Measurements from ENCODE around the gene PNPLA1.

Gene PNPLA1

DNA sequence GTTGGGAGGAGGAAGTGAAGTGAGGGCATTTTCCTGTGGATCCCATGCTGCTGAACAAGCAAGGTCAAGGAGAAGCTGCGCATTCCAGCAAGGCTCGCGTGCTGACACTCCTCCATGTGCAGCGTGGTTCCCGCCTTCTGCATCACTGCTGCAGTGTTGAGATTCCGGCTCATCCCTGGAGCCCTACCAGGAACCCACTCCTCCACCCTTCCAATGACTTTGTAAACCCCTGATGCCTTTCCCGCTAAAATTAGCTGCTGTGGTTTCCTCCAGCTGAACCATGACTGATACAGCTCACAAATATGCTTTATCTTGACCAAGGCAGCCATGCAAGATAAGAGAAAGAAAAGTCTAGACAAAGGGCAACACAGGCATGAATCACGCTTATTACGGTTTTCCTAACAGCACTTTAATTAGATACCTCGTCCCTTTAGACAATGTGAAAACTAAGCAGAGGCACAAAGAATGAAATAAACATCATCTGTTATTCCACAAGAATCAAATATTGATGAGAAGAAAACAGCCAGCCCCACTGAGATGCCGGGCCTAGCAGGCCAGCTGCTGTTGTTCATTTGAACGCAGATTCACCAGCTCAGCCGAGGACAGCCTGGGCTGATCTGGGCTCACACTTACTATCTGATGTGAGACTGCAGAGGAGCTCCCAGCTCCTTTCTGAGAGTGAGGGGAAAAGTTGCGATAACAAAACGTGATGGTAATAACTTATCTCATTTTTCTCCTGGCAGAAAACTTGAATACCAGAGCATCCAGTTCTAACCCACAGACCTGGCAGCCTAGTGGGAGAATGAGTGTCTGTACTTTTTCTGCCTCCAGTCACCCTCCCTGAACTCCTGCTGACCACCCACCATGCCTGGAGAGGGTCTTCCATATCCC, 81.1 kb downstream of the PNPLA1 start:
- Histone ChIP-seq H3K4me1 (ENCODE audit: insufficient read depth, insufficient read length) (no peaks in the 10 kb centered on the region), H3K4me3 (ENCODE audit: insufficient read length, low read depth) (no peak overlapping the region), H3K27me3 (ENCODE audit: insufficient read depth, insufficient read length) (no peaks in the 10 kb centered on the region), H3K9ac (ENCODE audit: insufficient read length, low read depth) (no peak overlapping the region), H3K9me3 (ENCODE audit: insufficient read depth, low read length) (no peaks in the 10 kb centered on the region), H3K36me3 (ENCODE audit: insufficient read depth, insufficient read length, low read length) (no peaks in the 10 kb centered on the region)
- TF ChIP-seq ZNF274 (IDR thresholded peaks at IDR 0.05; ENCODE audit: low read depth, low read length) (no peak), SUZ12 (IDR thresholded peaks at IDR 0.05; ENCODE audit: extremely low read depth, insufficient read depth, insufficient read length) (no peak), YY1 (IDR thresholded peaks at IDR 0.05; ENCODE audit: insufficient read depth, insufficient read length) (no peak)
- DNase-seq (ENCODE audit: low read depth, low spot score): no peak

DNA sequence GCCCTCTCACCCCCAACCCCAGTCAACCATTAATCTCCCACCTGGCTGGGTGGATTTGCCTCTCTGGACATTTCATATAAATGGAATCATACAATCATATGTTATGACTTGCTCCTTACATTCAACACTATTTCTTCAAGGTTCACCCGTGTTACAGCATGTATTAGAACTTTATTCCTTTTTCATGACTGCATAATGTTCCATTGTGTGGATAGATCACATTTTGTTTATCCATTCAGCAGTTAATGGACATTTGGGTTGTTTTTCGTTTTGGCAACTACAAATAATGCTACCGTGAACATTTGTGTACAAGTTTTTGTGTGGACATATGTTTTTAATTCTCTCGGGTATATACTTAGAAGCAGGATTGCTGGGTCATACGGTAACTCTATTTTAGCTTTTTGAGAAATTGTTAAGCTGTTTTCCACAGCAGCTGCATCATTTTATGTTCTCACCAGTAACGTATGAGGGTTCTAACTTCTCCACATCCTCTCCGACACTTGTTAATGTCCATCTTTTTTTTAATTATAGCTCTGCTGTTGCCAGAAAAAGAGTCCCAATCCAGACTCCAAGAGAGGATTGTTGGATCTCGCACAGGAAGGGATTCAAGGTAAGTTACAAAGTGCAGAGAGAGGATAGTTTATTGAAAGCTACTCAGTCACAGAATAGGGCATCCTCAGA, 82.8 kb downstream of the PNPLA1 start:
- H3K4me3 ChIP-seq (ENCODE audit: insufficient read length, low read depth): no peak overlapping the region
- TF ChIP-seq ZNF274 (IDR thresholded peaks at IDR 0.05; ENCODE audit: low read depth, low read length): no peak
- TF ChIP-seq YY1 (IDR thresholded peaks at IDR 0.05; ENCODE audit: insufficient read depth, insufficient read length): no peak
- no peak for TF ChIP-seq SUZ12 (IDR thresholded peaks at IDR 0.05; ENCODE audit: extremely low read depth, insufficient read depth, insufficient read length)
- DNase-seq (ENCODE audit: low read depth, low spot score): no peak
- no peaks in the 10 kb centered on the region for H3K36me3 ChIP-seq (ENCODE audit: insufficient read depth, insufficient read length, low read length)
- H3K9ac ChIP-seq (ENCODE audit: insufficient read length, low read depth): no peak overlapping the region
- no peaks in the 10 kb centered on the region for H3K27me3 ChIP-seq (ENCODE audit: insufficient read depth, insufficient read length)
- no peaks in the 10 kb centered on the region for H3K9me3 ChIP-seq (ENCODE audit: insufficient read depth, low read length)
- no peaks in the 10 kb centered on the region for H3K4me1 ChIP-seq (ENCODE audit: insufficient read depth, insufficient read length)

DNA sequence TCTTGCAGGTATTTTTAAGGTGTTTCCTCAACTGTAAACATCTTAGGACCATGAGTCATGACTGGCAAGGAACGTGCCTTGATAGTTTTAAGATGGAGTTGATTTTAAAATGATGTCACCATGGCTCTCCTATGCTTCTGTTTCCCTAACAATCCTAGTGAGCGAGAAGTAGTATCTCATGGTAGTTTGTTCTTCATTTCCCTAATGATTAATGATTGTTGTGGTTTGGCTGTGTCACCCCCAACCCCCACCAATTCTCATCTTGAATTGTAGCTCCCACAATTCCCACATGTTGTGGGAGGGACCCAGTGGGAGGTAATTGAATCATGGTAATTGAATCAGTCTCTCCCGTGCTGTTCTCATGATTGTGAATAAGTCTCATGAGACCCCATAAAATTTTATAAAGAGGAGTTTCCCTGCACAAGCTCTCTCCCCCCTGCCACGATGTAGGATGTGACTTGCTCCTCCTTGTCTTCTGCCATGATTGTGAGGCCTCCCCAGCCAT, 83.6 kb downstream of the PNPLA1 start:
- no peak overlapping the region for H3K9ac ChIP-seq (ENCODE audit: insufficient read length, low read depth)
- H3K4me3 ChIP-seq (ENCODE audit: insufficient read length, low read depth): no peak overlapping the region
- H3K36me3 ChIP-seq (ENCODE audit: insufficient read depth, insufficient read length, low read length): no peaks in the 10 kb centered on the region
- TF ChIP-seq SUZ12 (IDR thresholded peaks at IDR 0.05; ENCODE audit: extremely low read depth, insufficient read depth, insufficient read length) (no peak), ZNF274 (IDR thresholded peaks at IDR 0.05; ENCODE audit: low read depth, low read length) (no peak), YY1 (IDR thresholded peaks at IDR 0.05; ENCODE audit: insufficient read depth, insufficient read length) (no peak)
- DNase-seq (ENCODE audit: low read depth, low spot score): no peak
- no peaks in the 10 kb centered on the region for H3K9me3 ChIP-seq (ENCODE audit: insufficient read depth, low read length)
- H3K4me1 ChIP-seq (ENCODE audit: insufficient read depth, insufficient read length): no peaks in the 10 kb centered on the region
- no peaks in the 10 kb centered on the region for H3K27me3 ChIP-seq (ENCODE audit: insufficient read depth, insufficient read length)

DNA sequence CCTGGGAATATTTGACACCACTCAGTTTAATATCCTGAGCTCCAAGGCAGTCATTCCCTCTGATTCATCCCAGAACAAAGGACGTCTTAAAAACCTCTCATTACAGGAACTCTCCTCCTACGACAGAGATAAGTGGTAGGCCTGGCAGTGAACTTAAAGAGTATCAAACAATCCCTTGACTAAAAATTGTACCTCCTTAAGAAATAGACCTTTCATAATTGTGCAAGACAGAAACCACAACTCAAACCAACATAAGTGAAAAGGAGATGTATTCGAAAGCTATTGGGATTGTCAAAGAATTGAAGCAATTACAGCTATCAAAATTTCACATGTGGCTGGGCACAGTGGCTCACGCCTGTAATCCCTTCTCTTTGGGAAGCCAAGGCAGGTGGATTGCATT, 86.0 kb downstream of the PNPLA1 start:
- TF ChIP-seq ZNF274 (IDR thresholded peaks at IDR 0.05; ENCODE audit: low read depth, low read length): no peak
- no peak for TF ChIP-seq SUZ12 (IDR thresholded peaks at IDR 0.05; ENCODE audit: extremely low read depth, insufficient read depth, insufficient read length)
- TF ChIP-seq YY1 (IDR thresholded peaks at IDR 0.05; ENCODE audit: insufficient read depth, insufficient read length): no peak
- H3K4me3 ChIP-seq (ENCODE audit: insufficient read length, low read depth): no peak overlapping the region
- no peak overlapping the region for H3K9ac ChIP-seq (ENCODE audit: insufficient read length, low read depth)
- H3K27me3 ChIP-seq (ENCODE audit: insufficient read depth, insufficient read length): no peaks in the 10 kb centered on the region
- H3K4me1 ChIP-seq (ENCODE audit: insufficient read depth, insufficient read length): no peaks in the 10 kb centered on the region
- no peak for DNase-seq (ENCODE audit: low read depth, low spot score)
- no peaks in the 10 kb centered on the region for H3K9me3 ChIP-seq (ENCODE audit: insufficient read depth, low read length)
- H3K36me3 ChIP-seq (ENCODE audit: insufficient read depth, insufficient read length, low read length): no peaks in the 10 kb centered on the region

DNA sequence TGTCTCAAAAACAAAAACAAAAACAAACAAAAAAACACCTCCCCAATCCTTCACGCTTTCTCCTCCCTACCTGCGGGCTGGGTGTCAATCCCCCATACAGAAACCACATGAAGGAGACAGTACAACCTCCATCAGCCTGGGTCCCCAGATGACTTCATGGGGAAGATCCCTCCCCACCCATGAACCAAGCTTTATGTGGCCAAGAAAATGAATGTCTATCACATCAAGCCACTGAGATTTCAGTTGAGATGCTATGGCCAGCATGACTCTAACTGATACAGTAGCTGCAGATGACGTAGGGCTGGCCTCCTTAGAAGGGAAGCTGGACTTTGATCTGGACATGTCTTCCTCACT, 88.0 kb downstream of the PNPLA1 start:
- H3K9me3 ChIP-seq (ENCODE audit: insufficient read depth, low read length): no peaks in the 10 kb centered on the region
- no peaks in the 10 kb centered on the region for H3K27me3 ChIP-seq (ENCODE audit: insufficient read depth, insufficient read length)
- no peaks in the 10 kb centered on the region for H3K4me1 ChIP-seq (ENCODE audit: insufficient read depth, insufficient read length)
- H3K9ac ChIP-seq (ENCODE audit: insufficient read length, low read depth): no peak overlapping the region
- TF ChIP-seq ZNF274 (IDR thresholded peaks at IDR 0.05; ENCODE audit: low read depth, low read length) (no peak), SUZ12 (IDR thresholded peaks at IDR 0.05; ENCODE audit: extremely low read depth, insufficient read depth, insufficient read length) (no peak), YY1 (IDR thresholded peaks at IDR 0.05; ENCODE audit: insufficient read depth, insufficient read length) (no peak)
- H3K4me3 ChIP-seq (ENCODE audit: insufficient read length, low read depth): no peak overlapping the region
- no peaks in the 10 kb centered on the region for H3K36me3 ChIP-seq (ENCODE audit: insufficient read depth, insufficient read length, low read length)
- DNase-seq (ENCODE audit: low read depth, low spot score): no peak

Data from NT2/D1 (cell line).